Measurements from ENCODE around the gene GRIP2.

The GRIP2 gene

GRCh38 chr3:14552041-14552648 is 12.0 kb upstream of the GRIP2 start:
- no peak for DNase-seq (ENCODE audit: low spot score)
- TF ChIP-seq CTCF (IDR thresholded peaks at IDR 0.05; ENCODE audit: extremely low read depth, missing control alignments) = no peak

- no peak for DNase-seq (ENCODE audit: low spot score)
- no peak for TF ChIP-seq CTCF (IDR thresholded peaks at IDR 0.05; ENCODE audit: extremely low read depth, missing control alignments)
Observed at GRCh38 chr3:14550651-14551611, 10.8 kb upstream of the GRIP2 start.

GRCh38 chr3:14550181-14550580 is 10.0 kb upstream of the GRIP2 start:
- no peak for DNase-seq (ENCODE audit: low spot score)

GRCh38 chr3:14549256-14549919 is 9.2 kb upstream of the GRIP2 start:
- peak; percentile 2 for TF ChIP-seq CTCF (IDR thresholded peaks at IDR 0.05; ENCODE audit: extremely low read depth, missing control alignments)
- DNase-seq (ENCODE audit: low spot score) = no peak

More at GRCh38 chr3:14550181-14550580, 10.0 kb upstream of the GRIP2 start:
- no peak for TF ChIP-seq CTCF (IDR thresholded peaks at IDR 0.05; ENCODE audit: extremely low read depth, missing control alignments)

- peak; percentile 63 for DNase-seq (ENCODE audit: low spot score)
Observed at GRCh38 chr3:14548321-14548729, 8.2 kb upstream of the GRIP2 start.

GRCh38 chr3:14547693-14548092 is 7.6 kb upstream of the GRIP2 start:
- no peak for TF ChIP-seq CTCF (IDR thresholded peaks at IDR 0.05; ENCODE audit: extremely low read depth, missing control alignments)
- no peak for DNase-seq (ENCODE audit: low spot score)

More at GRCh38 chr3:14548321-14548729, 8.2 kb upstream of the GRIP2 start:
- TF ChIP-seq CTCF (IDR thresholded peaks at IDR 0.05; ENCODE audit: extremely low read depth, missing control alignments) = peak; percentile 37
